Glomerular visceral epithelial cell (primary cell): ENCODE measurements around the gene TTLL7.
A peak's percentile ranks its signal among the peaks of the same experiment; 100 is the strongest.

Experiments used
- DNase-seq: peaks from one replicate; pipeline ENCODE4 v3.0.0-alpha.2; 2016; ENCODE audit errors: extremely low spot score

TTLL7 gene

DNA sequence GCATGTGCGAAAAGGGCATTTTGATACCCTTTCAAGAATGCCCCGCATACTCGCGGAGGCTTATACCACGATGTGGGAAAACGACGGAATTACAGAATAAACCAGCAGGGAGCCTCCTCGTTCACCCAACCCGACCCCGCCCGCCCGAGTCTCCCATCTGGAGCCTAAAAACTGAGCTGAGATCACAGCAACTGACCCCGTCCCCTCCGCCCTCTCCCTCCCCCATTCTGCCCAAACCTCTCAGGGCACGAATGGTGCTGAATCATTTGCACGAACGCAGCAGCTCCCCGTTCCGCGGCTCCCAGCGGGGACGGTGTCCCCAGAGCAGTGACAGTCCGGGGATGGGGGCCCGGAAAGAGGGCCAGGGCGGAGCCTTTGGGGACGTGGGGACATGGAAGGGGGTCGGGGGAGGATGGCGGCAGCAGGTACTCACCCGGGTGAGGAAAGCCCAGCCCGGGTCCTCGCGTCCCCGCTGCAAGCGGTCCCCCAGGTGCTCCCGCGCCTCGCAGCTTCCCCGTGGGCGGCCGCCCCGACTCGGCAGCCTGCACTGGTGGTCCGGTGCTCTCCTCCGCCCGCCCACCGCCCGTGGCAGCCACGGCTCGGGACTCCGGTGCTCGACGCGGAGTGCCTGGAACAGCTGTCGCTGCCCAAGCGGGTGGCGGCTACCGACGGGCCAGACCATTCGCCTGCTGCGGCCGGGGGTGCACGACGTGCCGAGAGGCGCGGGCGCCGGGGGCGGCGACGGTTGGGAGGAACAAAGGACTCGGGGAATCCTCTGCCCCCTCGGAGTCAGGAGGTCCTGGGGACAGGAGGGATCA lies at the start of gene TTLL7:
Gene TTLL7, minus strand, starts transcription at position 635 of the 818 bp plus-strand sequence. CDS start 46,921 bp downstream, outside the sequence.
- DNase-seq = peak; percentile 77

- DNase-seq = no peak
These were observed 43.5 kb upstream of the TTLL7 start for GRCh38 chr1:84042461-84042860.

- DNase-seq = no peak
These were observed 39.1 kb upstream of the TTLL7 start for GRCh38 chr1:84037758-84038611.

GRCh38 chr1:84031802-84032327 lies 32.9 kb upstream of the TTLL7 start:
- no peak for DNase-seq

- no peak for DNase-seq
These were observed 28.4 kb upstream of the TTLL7 start for GRCh38 chr1:84027368-84027767.

DNA sequence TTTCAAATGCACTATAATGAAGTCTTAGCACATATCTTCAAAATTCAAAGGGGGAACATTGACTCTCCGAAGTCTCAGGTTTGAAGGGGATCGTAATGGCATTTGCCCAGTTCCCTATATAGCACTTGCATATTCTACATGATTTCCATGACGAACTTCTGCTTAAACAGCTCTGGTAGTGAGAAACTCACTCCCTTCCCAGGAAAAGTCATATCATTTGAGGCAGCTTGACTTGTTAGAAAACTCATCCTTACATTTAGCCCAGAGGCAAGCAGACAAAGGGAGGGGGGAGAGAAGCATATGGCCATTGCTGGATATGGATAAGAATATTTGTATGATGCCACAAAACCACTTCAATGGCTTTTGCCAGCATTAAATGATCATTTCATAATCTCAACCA lies 27.0 kb upstream of the TTLL7 start:
- no peak for DNase-seq

DNA sequence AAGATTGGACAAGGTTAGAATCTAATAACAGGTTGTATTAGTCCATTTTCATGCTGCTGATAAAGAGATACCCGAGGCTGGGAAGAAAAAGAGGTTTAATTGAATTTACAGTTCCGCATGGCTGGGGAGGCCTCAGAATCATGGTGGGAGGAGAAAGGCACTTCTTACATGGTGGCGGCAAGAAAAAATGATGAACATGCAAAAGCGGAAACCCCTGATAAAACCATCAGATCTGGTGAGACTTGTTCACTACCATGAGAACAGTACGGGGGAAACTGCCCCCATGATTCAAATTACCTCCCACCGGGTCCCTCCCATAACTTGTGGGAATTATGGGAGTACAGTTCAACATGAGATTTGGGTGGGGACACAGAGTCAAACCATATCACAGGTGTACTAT lies 22.9 kb upstream of the TTLL7 start:
- DNase-seq = no peak

- no peak for DNase-seq
These were observed 21.2 kb upstream of the TTLL7 start for GRCh38 chr1:84020151-84020550.

DNA sequence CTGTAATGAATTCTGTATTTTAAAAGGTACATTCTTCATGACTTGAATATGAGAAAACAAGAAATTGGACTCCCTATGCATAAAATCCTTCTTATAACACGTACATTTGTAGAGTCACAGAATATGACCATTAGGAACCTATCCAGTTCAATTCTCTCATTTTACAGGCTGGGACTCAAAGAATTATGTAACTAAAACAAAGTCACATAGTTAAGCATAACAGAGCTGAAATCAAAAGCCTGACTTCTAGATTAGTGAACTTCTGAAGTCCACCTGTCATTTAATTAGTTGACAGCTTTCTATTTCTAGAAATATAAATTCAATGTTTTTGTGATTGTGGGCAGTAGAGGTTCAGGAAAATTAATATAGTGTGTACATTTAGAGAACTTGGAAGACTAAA lies 20.3 kb upstream of the TTLL7 start:
- DNase-seq = no peak

- no peak for DNase-seq
These were observed 14.8 kb upstream of the TTLL7 start for GRCh38 chr1:84013708-84014107.

DNA sequence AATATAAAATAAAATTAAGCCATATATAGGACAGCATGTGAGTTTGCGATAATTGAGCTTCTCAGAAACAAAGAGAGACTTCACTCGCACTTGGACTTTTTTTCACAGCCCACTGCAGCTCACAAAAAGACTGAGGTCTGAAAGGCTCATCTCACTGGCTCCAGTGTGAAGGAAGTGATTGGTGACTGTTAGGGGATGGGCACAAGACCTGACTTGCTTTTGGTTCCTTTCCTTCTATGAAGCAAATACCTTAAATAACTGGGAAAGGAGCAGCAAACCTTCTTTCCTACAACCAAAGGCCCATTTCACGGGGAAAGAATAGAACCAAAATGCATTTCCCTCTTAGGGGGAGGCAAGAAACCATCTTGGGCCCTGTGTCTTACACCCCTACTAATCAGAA lies 13.1 kb upstream of the TTLL7 start:
- no peak for DNase-seq

- DNase-seq = no peak
These were observed 11.2 kb upstream of the TTLL7 start for GRCh38 chr1:84010136-84010535.

- no peak for DNase-seq
These were observed 9.7 kb upstream of the TTLL7 start for GRCh38 chr1:84008631-84009030.

DNA sequence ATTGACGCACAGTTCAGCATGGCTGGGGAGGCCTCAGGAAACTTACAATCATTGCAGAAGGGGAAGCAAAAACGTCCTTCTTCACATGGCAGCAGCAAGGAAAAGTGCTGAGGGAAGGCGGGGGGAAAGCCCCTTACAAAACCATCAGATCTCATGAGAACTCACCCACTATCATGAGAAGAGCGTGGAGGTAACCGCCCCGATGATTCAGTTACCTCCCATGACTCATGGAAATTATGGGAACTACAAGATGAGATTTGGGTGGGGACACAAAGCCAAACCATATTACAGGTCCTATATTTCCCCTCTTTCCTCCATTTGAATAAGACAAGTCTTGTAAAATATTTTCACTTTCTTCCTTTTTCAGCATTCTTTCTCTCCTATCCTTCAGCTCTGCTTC lies 7.7 kb upstream of the TTLL7 start:
- DNase-seq = no peak

GRCh38 chr1:84001501-84001900 lies 2.6 kb upstream of the TTLL7 start:
- DNase-seq = no peak

- DNase-seq = no peak
These were observed 2.1 kb upstream of the TTLL7 start for GRCh38 chr1:84000954-84001495.

GRCh38 chr1:84000196-84000885 lies 1.4 kb upstream of the TTLL7 start:
- DNase-seq = no peak

GRCh38 chr1:83999316-83999819 lies 436 bp upstream of the TTLL7 start:
- DNase-seq = peak; percentile 83

DNA sequence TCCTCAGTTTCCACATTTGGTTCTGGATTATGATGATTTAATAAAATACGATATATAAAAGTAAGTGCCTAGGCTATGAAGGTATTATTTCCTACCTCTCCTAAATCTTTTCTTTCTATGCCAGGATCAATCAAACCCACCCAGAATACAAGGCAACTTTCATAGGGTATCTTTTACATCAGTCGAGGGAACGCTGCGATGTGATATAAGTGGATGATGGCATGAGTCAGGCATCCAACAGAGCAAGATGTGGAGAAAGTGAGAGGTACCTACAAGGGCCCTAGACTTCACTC lies 781 bp downstream of the TTLL7 start:
- no peak for DNase-seq

- no peak for DNase-seq
These were observed 1.3 kb downstream of the TTLL7 start for GRCh38 chr1:83997631-83998030.

- peak; percentile 59 for DNase-seq
These were observed 2.3 kb downstream of the TTLL7 start for GRCh38 chr1:83996621-83997020.

DNA sequence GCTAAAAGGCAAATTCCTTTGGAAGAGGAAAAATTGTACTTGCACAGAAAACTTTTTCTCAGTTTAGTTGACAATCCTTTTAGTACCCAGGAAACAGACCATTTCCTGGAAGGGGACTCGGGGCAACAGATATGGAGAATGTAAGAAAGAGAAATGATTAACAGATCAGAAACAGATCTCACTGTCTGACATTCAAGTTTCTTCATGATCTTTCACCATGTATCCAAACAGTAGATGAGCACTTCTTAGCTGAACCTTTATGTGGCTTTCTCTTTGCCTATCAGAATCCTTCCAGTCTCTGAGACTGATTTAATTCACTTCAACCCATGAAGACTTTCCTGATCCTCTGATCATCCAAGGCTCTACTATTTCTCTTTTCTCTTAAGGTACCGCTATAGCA lies 2.7 kb downstream of the TTLL7 start:
- DNase-seq = peak; percentile 30
